ENCODE measurements around the gene ALPP.
"Not testable (repeated sequence)": the region's sequence is repeated elsewhere in the genome, so short reads cannot be mapped to it uniquely, and the experiment has no call there.

ALPP gene

GRCh38 chr2:232336981-232337720 is 41.4 kb upstream of the ALPP start:
- ATAC-seq (ENCODE audit: insufficient read depth, low read depth) (no peak), DNase-seq (no peak)
- H2AFZ ChIP-seq (ENCODE audit: low read depth, low read length), result no peak overlapping the region
- no peaks in the 10 kb centered on the region; the same call in 1 of the 2 replicates for H4K20me1 ChIP-seq (ENCODE audit: insufficient read depth, low read length)
- no peaks in the 10 kb centered on the region for H3K27me3 ChIP-seq (ENCODE audit: insufficient read depth, low read length, poor library complexity)
- no peaks in the 10 kb centered on the region for H3K79me2 ChIP-seq (ENCODE audit: insufficient read depth, low read length)
- no peak for TF ChIP-seq CTCF (IDR thresholded peaks at IDR 0.05; ENCODE audit: borderline replicate concordance, extremely low read depth, low read length, poor library complexity, severe bottlenecking)
- TF ChIP-seq EZH2 (IDR thresholded peaks at IDR 0.05; ENCODE audit: borderline replicate concordance, low read depth, low read length, severe bottlenecking), result no peak
- no peak overlapping the region for H3K27ac ChIP-seq (ENCODE audit: low read length)
- no peak overlapping the region for H3K9ac ChIP-seq (ENCODE audit: low read depth, low read length)
- H3K4me2 ChIP-seq (ENCODE audit: insufficient read depth, low read length), result no peak overlapping the region
- H3K4me3 ChIP-seq (ENCODE audit: low read depth in 1 of 2, low read length in 2 of 2), result no peak overlapping the region
- H3K4me1 ChIP-seq (ENCODE audit: insufficient read depth, low read length), result no peaks in the 10 kb centered on the region
- no peaks in the 10 kb centered on the region for H3K9me3 ChIP-seq (ENCODE audit: insufficient read depth, low read length, severe bottlenecking)
- H3K36me3 ChIP-seq (ENCODE audit: insufficient read depth, low read length), result 0 out of 2 replicates have a peak, but pooled peaks cover 4% of the 10 kb centered on the region

GRCh38 chr2:232338094-232338758 is 40.3 kb upstream of the ALPP start:
- not testable (repeated sequence) for H3K27me3 ChIP-seq (ENCODE audit: insufficient read depth, low read length, poor library complexity); H4K20me1 ChIP-seq (ENCODE audit: insufficient read depth, low read length); H3K9ac ChIP-seq (ENCODE audit: low read depth, low read length); H2AFZ ChIP-seq (ENCODE audit: low read depth, low read length); H3K4me3 ChIP-seq (ENCODE audit: low read depth in 1 of 2, low read length in 2 of 2); H3K9me3 ChIP-seq (ENCODE audit: insufficient read depth, low read length, severe bottlenecking); H3K4me1 ChIP-seq (ENCODE audit: insufficient read depth, low read length); H3K27ac ChIP-seq (ENCODE audit: low read length); ATAC-seq (ENCODE audit: insufficient read depth, low read depth); H3K4me2 ChIP-seq (ENCODE audit: insufficient read depth, low read length); DNase-seq; H3K79me2 ChIP-seq (ENCODE audit: insufficient read depth, low read length); H3K36me3 ChIP-seq (ENCODE audit: insufficient read depth, low read length)

GRCh38 chr2:232338759-232339106 is 39.8 kb upstream of the ALPP start:
- H3K9ac ChIP-seq (ENCODE audit: low read depth, low read length), result no peak overlapping the region
- H3K27me3 ChIP-seq (ENCODE audit: insufficient read depth, low read length, poor library complexity), result no peaks in the 10 kb centered on the region
- ATAC-seq (ENCODE audit: insufficient read depth, low read depth) (no peak), DNase-seq (no peak)
- no peaks in the 10 kb centered on the region; the same call in none of the 2 replicates for H4K20me1 ChIP-seq (ENCODE audit: insufficient read depth, low read length)
- H3K4me2 ChIP-seq (ENCODE audit: insufficient read depth, low read length), result no peak overlapping the region
- no peaks in the 10 kb centered on the region for H3K4me1 ChIP-seq (ENCODE audit: insufficient read depth, low read length)
- no peaks in the 10 kb centered on the region for H3K79me2 ChIP-seq (ENCODE audit: insufficient read depth, low read length)
- H3K9me3 ChIP-seq (ENCODE audit: insufficient read depth, low read length, severe bottlenecking), result no peaks in the 10 kb centered on the region
- H3K36me3 ChIP-seq (ENCODE audit: insufficient read depth, low read length), result 0 out of 2 replicates have a peak, but pooled peaks cover 4% of the 10 kb centered on the region
- no peak overlapping the region for H3K4me3 ChIP-seq (ENCODE audit: low read depth in 1 of 2, low read length in 2 of 2)
- TF ChIP-seq CTCF (IDR thresholded peaks at IDR 0.05; ENCODE audit: borderline replicate concordance, extremely low read depth, low read length, poor library complexity, severe bottlenecking), result no peak
- no peak for TF ChIP-seq EZH2 (IDR thresholded peaks at IDR 0.05; ENCODE audit: borderline replicate concordance, low read depth, low read length, severe bottlenecking)
- H3K27ac ChIP-seq (ENCODE audit: low read length), result no peak overlapping the region
- H2AFZ ChIP-seq (ENCODE audit: low read depth, low read length), result no peak overlapping the region
